Nasal cavity respiratory epithelium epithelial cell of viscerocranial mucosa (primary cell): Measurements from ENCODE around the gene ZKSCAN7. TPM values are rescaled to one million over a fixed set of nuclear protein-coding genes. Genes with fewer than 3 reads are reported as not detected.

Source experiments
- total RNA-seq: library from RNA; depleted of rRNA; stranded (reverse); fragments of >200 nt; gene quantifications from 2 replicates; pipeline ENCODE4 v1.2.3, GENCODE V29; 2014

ZKSCAN7 gene
- total RNA-seq = 2.7 and 7.8 TPM in 2 replicates

GRCh38 chr3:44554626-44555592 lies at the start of gene ZKSCAN7:
TSS of gene ZKSCAN7 (plus strand) at chr3:44555193. CDS start at chr3:44557048, 1,855 bp downstream.

DNA sequence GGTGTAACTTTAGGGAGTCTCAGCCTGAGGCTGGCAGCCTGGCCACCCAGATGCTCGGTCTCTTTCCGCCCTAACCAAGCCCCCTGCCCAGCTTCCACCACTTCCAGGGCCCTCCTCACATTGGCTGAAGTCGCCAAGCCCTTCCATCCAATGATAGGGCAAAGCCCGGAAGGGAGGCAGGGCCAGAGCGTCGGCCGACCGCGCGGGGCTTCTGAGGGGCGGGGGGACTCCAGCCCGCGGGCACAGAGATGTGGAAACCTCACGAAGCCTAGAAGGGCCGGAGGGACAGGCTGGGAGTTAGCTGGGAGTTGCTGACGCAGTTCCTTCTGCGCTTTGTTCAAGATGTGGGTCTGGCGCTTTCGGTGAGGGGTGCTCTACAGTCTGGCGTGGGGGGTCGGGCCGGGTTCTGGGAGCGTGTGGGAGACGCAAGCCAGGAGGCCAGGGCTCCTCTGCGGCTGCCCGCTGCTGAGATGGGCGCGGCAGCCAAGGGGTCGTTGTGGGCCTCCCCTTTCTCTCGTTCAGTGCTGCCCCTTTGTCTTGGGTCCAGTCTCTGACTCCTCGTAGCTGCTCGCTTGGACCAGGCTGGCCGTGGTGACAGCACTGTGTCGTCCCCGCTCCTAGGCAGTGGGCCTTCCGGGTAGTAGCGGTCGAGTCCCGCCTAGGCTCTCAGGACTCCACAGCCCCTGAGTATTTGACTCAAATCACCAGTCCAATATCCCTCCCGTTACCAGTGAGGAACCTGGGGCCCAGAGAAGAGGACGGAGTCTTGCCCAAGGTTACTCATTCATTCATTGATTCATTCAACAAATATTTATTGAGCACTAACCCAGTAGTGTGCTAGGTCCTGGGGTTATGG lies 29.9 kb downstream of the ZKSCAN7 start, which contains the start of gene ZNF660:
Gene ZNF660 (plus strand): TSS at position 319 of the 856 bp plus-strand sequence. CDS start 9,230 bp downstream, outside the sequence.

Other genes with a start within 250 kb of the ZKSCAN7 start
- 30.6 and 38.6 TPM in 2 replicates for gene TCAIM, start 216.4 kb upstream of the ZKSCAN7 start, total RNA-seq
- 4.4 and 12.8 TPM in 2 replicates for gene ZNF445, start 77.5 kb upstream of the ZKSCAN7 start, total RNA-seq
- 0.34 and 0.78 TPM in 2 replicates for gene ZNF660, start 29.8 kb downstream of the ZKSCAN7 start, total RNA-seq
- 20.2 and 25.3 TPM in 2 replicates for gene ZNF197, start 69.8 kb downstream of the ZKSCAN7 start, total RNA-seq
- 14.7 and 20.2 TPM in 2 replicates for gene ZNF35, start 93.5 kb downstream of the ZKSCAN7 start, total RNA-seq
- gene ZNF502, start 157.5 kb downstream of the ZKSCAN7 start, total RNA-seq = 6.2 and 9.0 TPM in 2 replicates
- gene ZNF501, start 174.4 kb downstream of the ZKSCAN7 start, total RNA-seq = 7.9 and 8.2 TPM in 2 replicates
- gene KIAA1143, start 206.4 kb downstream of the ZKSCAN7 start, total RNA-seq = 7.5 and 16.9 TPM in 2 replicates
- gene KIF15, start 206.6 kb downstream of the ZKSCAN7 start, total RNA-seq = 0.50 and 0.68 TPM in 2 replicates